Colonic mucosa (tissue), 4 donors: ENCODE measurements around the gene SASS6. TPM values are rescaled to one million over a fixed set of nuclear protein-coding genes. Genes with fewer than 3 reads are reported as not detected.

Source experiments
- DNase-seq: peaks from one replicate; pipeline ENCODE4 v3.0.0-alpha.2; 2020
- H3K27ac ChIP-seq: fragments of 200-600 bp; one replicate; pipeline ENCODE4 v1.8.0; 2021
- H3K27me3 ChIP-seq: fragments of 200-600 bp; one replicate; pipeline ENCODE4 v1.8.0; 2021
- H3K36me3 ChIP-seq: fragments of 200-600 bp; one replicate; pipeline ENCODE4 v1.8.0; 2021
- H3K4me1 ChIP-seq: fragments of 200-600 bp; one replicate; pipeline ENCODE4 v1.8.0; 2021; ENCODE audit warnings: mild to moderate bottlenecking
- H3K4me3 ChIP-seq: fragments of 200-600 bp; one replicate; pipeline ENCODE4 v1.8.0; 2021
- H3K9ac ChIP-seq, 2 donors: one replicate each; pipeline ENCODE4 v1.7.0; 2013; ENCODE audit warnings: control low read depth in 2 of 2, low read depth in 2 of 2, low read length in 2 of 2
- H3K9me3 ChIP-seq: fragments of 200-600 bp; one replicate; pipeline ENCODE4 v1.8.0; 2021
- CTCF ChIP-seq: fragments of 200-600 bp; IDR thresholded peaks from one replicate; pipeline ENCODE4 v1.8.0; 2022; ENCODE audit warnings: antibody characterized with exemption, mild to moderate bottlenecking
- intact Hi-C: fragments of 100-400 bp; cut with DNase I; formaldehyde crosslinking; loops from one replicate; pipeline ENCODE4 v1.14.1; 2022
- total RNA-seq, 2 donors: library from RNA; stranded (reverse); fragmentation: NEBNext Ultra II Directional in 1 of 2; extraction: Animal tissue kit (Norgen Biotek cat#: 25700) in 1 of 2; gene quantifications; one replicate each; pipeline ENCODE4 v1.2.1, GENCODE V29; 2021
- donor health status: healthy.
- donor health status: DM: no; HTN: no; CAD: no.
- donor health status: DM: no; HTN: no; CAD: no.

Gene SASS6
- total RNA-seq, 2 donors from 2014 or later, result 3.3 to 8.0 TPM

GRCh38 chr1:100164216-100164615, 31.5 kb upstream of the SASS6 start:
- no peak for TF ChIP-seq CTCF
- Histone ChIP-seq H3K4me3 (no peak overlapping the region), H3K9ac (no peak overlapping the region), H3K4me1 (no peaks in the 10 kb centered on the region), H3K27me3 (no peaks in the 10 kb centered on the region), H3K27ac (no peak overlapping the region), H3K36me3 (no peaks in the 10 kb centered on the region), H3K9me3 (no peaks in the 10 kb centered on the region)
- intact Hi-C loops, result no loop called here
- no peak for DNase-seq

- H3K27ac ChIP-seq, result no peak overlapping the region
- H3K4me1 ChIP-seq, result no peaks in the 10 kb centered on the region
- TF ChIP-seq CTCF, result no peak
- no peaks in the 10 kb centered on the region for H3K27me3 ChIP-seq
- H3K9ac ChIP-seq, result no peak overlapping the region
- no peaks in the 10 kb centered on the region for H3K36me3 ChIP-seq
- no peak overlapping the region for H3K4me3 ChIP-seq
- DNase-seq, result no peak
- no peaks in the 10 kb centered on the region for H3K9me3 ChIP-seq
- intact Hi-C loops, result no loop called here
These were observed 30.2 kb upstream of the SASS6 start for GRCh38 chr1:100162881-100163280.

DNA sequence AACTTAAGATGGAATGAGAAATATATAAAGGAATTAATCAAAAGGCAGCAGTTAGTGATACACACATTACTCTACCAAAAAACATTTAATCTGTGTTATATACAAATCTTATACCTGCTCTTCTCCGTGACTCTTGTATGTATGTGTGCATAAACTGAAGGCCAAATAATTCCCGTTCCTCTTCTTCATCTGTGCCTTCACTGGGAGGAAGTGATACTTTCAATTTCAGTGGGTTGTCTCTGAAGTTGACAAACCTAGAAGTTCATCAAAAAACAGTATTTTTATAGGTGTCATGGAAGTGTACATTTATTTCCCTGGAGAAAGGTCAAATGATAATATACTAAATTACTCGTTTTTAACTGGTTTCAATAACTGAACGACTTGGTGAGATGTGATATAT, 19.5 kb upstream of the SASS6 start:
- no peak overlapping the region for H3K4me3 ChIP-seq
- H3K9me3 ChIP-seq, result no peaks in the 10 kb centered on the region
- no peak for DNase-seq
- H3K27me3 ChIP-seq, result no peaks in the 10 kb centered on the region
- H3K9ac ChIP-seq, result no peak overlapping the region
- H3K4me1 ChIP-seq, result no peaks in the 10 kb centered on the region
- intact Hi-C loops, result no loop called here
- H3K36me3 ChIP-seq, result peaks cover 5% of the 10 kb centered on the region
- H3K27ac ChIP-seq, result no peak overlapping the region
- TF ChIP-seq CTCF, result no peak

DNA sequence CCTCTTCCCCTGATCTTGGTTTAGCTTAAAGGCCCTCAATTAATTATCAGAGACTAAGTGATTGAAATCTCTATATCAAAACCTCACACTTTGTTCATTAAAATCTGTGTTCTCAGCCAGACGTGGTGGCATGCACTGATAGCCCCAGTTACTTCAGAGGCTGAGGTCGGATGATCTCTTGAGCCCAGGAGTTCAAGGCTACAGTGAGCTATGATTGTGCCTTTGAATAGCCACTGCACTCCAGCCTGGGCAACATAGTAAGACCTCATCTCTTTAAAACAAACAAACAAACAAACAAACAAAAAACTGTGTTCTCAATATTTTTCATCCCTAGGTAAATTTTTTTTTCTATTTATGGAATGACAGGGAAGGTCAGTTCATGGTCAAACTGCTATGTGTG, 18.9 kb upstream of the SASS6 start:
- H3K4me3 ChIP-seq, result no peak overlapping the region
- H3K27me3 ChIP-seq, result no peaks in the 10 kb centered on the region
- no peak overlapping the region for H3K9ac ChIP-seq
- no peak for TF ChIP-seq CTCF
- no peak for DNase-seq
- H3K36me3 ChIP-seq, result peaks cover 5% of the 10 kb centered on the region
- intact Hi-C loops, result no loop called here
- H3K27ac ChIP-seq, result no peak overlapping the region
- H3K4me1 ChIP-seq, result no peaks in the 10 kb centered on the region
- no peaks in the 10 kb centered on the region for H3K9me3 ChIP-seq

DNA sequence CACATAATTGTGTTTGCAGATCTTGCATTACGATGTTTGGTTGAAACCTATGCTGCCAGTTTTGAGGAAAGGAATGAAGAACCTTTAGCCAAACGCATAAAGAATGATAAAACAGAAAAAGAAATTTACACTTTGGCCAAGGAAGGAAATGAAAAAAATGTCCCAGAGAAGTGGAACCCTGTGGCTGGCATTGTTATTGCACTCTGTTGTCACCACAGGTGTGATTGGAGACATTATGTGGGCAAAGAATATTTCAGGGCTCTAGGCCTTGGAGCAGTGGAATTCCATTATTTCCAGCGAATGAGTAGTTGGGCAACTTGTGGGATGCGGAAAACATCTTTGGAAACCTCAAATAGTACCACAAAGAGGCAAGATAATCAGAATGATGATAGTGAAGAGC, 15.1 kb upstream of the SASS6 start:
- H3K27ac ChIP-seq, result no peak overlapping the region
- no peaks in the 10 kb centered on the region for H3K9me3 ChIP-seq
- H3K27me3 ChIP-seq, result no peaks in the 10 kb centered on the region
- H3K9ac ChIP-seq, result no peak overlapping the region
- no peak for TF ChIP-seq CTCF
- H3K4me3 ChIP-seq, result no peak overlapping the region
- DNase-seq, result no peak
- H3K36me3 ChIP-seq, result peaks cover 5% of the 10 kb centered on the region
- intact Hi-C loops, result loop anchor here (10.0 kb wide), 1 partner anchor 137 kb away; no protein-coding TSS in a partner anchor
- H3K4me1 ChIP-seq, result no peaks in the 10 kb centered on the region

- Histone ChIP-seq H3K27ac (no peak overlapping the region), H3K9me3 (no peaks in the 10 kb centered on the region), H3K4me3 (no peak overlapping the region), H3K4me1 (no peaks in the 10 kb centered on the region), H3K36me3 (peaks cover 5% of the 10 kb centered on the region), H3K27me3 (no peaks in the 10 kb centered on the region), H3K9ac (no peak overlapping the region)
- no peak for DNase-seq
- no peak for TF ChIP-seq CTCF
- intact Hi-C loops, result loop anchor here (10.0 kb wide), 1 partner anchor 138 kb away; no protein-coding TSS in a partner anchor
These were observed 14.2 kb upstream of the SASS6 start for GRCh38 chr1:100146958-100147357.
